Measurements from ENCODE around the gene OR4A15. TPM values are rescaled to one million over a fixed set of nuclear protein-coding genes. Genes with fewer than 3 reads are reported as not detected.

Gene OR4A15
- not detected for total RNA-seq

DNA sequence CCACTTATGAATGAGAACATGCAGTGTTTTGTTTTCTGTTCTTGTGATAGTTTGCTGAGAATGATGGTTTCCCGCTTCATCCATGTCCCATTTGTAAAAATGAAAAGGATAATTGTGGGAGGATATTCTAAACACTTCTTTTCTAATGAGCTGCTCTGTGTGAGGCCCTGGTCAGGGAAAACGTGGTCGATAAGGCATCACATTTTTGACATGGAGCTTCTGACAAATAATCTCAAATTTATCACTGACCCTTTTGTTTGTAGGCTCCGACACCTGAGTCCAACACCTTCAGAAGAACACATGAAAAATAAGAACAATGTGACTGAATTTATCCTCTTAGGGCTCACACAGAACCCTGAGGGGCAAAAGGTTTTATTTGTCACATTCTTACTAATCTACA lies at the start of gene OR4A15:
OR4A15 (plus strand) TSS at position 301 of the 400 bp plus-strand sequence; CDS start at position 301, 0 bp downstream.
- no peak for TF ChIP-seq CTCF (IDR thresholded peaks at IDR 0.05)
- H3K36me3 ChIP-seq = no peaks in the 10 kb centered on the region
- H3K4me1 ChIP-seq = no peaks in the 10 kb centered on the region
- peaks cover 0 to 3% (median 0%) of the 10 kb centered on the region in 4 donors for H3K9me3 ChIP-seq
- no peaks in the 10 kb centered on the region for H3K27me3 ChIP-seq
- H3K4me3 ChIP-seq = no peak within 1 kb of the TSS
- H3K27ac ChIP-seq = no peak within 1 kb of the TSS
- no peak for DNase-seq

DNA sequence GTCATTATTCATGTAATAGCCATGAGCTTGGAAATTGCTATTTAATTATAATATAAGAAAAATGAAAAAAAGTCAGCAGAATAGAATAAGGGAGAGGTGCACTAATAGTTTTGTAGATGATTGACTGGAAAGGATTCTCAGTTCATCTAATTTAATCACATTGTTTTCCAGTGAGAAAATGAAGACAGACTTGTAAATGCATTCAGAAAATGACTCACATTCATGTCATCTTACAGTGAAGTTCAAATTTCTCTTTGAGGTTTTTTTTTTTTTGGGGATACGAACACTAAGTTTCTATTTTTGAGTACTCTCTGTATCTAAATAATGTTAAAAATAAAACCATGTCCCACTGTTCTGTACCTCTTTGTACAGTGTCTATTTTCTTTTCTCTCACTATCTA lies 43.3 kb upstream of the OR4A15 start:
- H3K36me3 ChIP-seq = no peaks in the 10 kb centered on the region
- H3K9me3 ChIP-seq = no peaks in the 10 kb centered on the region
- no peak overlapping the region for H3K4me3 ChIP-seq
- no peaks in the 10 kb centered on the region for H3K4me1 ChIP-seq
- TF ChIP-seq POLR2A (IDR thresholded peaks at IDR 0.05) (no peak), CTCF (IDR thresholded peaks at IDR 0.05) (no peak)
- DNase-seq = no peak
- no peaks in the 10 kb centered on the region for H3K27me3 ChIP-seq
- no peak overlapping the region for H3K27ac ChIP-seq

- no peak for TF ChIP-seq POLR2A (IDR thresholded peaks at IDR 0.05)
- no peak for TF ChIP-seq CTCF (IDR thresholded peaks at IDR 0.05)
- H3K27ac ChIP-seq = no peak within 1 kb of the TSS
- no peaks in the 10 kb centered on the region for H3K27me3 ChIP-seq
Measured at GRCh38 chr11:55342901-55343300, 24.9 kb upstream of the OR4A15 start, which contains the start of gene OR4A16. OR4A16 (plus strand) TSS chr11:55343201; CDS start chr11:55343201, 0 bp downstream.

DNA sequence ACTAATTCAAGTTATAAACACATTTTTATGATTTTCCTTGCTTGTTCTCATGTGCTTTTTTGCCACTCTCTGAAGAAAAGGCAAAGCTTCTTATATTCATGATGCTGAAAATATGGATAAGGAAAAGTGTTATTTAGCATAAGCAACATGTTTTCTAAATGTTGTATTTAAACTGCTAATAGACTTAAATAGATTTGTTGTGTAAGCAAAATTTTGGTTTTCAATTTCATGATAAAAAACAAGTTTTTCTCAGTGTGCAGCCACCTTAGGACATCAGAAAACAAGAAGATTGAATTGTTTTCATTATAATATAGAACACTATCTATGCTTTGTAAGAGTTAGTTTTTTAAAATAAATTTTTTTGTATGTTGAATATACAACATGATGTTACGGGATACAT lies 22.5 kb upstream of the OR4A15 start:
- Histone ChIP-seq H3K9me3 (peaks cover 0 to 8% (median 1%) of the 10 kb centered on the region in 4 donors), H3K27ac (no peak overlapping the region), H3K36me3 (no peaks in the 10 kb centered on the region), H3K4me3 (no peak overlapping the region), H3K27me3 (no peaks in the 10 kb centered on the region), H3K4me1 (no peaks in the 10 kb centered on the region)
- TF ChIP-seq POLR2A (IDR thresholded peaks at IDR 0.05) (no peak), CTCF (IDR thresholded peaks at IDR 0.05) (no peak)
- no peak for DNase-seq

More at GRCh38 chr11:55342901-55343300, 24.9 kb upstream of the OR4A15 start, which contains the start of gene OR4A16:
- Histone ChIP-seq H3K4me1 (no peaks in the 10 kb centered on the region), H3K9me3 (peaks cover 0 to 4% (median 0%) of the 10 kb centered on the region in 4 donors), H3K36me3 (no peaks in the 10 kb centered on the region), H3K4me3 (no peak within 1 kb of the TSS)
- DNase-seq = no peak

DNA sequence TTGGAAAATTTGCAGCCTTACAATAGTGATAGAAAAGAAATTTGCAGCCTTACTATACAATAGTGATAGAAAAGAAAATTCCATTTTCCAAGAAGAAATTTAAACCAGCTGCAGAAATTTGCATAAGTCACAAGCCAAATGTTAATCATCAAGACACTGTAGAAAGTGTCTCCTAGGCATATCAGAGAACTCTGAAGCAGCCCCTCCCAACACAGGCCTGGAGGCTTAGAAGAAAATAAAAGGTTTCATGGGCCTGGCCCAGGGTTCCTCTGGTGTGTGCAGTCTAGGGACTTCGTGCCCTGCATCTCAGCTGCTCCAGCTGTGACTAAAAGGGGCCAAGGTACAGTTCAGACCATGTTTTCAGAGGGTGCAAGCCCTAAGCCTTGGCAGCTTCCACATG lies 18.7 kb upstream of the OR4A15 start:
- H3K4me1 ChIP-seq = no peaks in the 10 kb centered on the region
- TF ChIP-seq CTCF (IDR thresholded peaks at IDR 0.05) (no peak), POLR2A (IDR thresholded peaks at IDR 0.05) (no peak)
- H3K9me3 ChIP-seq = peaks cover 0 to 4% (median 1%) of the 10 kb centered on the region in 4 donors
- no peak for DNase-seq
- no peak overlapping the region for H3K27ac ChIP-seq
- H3K36me3 ChIP-seq = no peaks in the 10 kb centered on the region
- H3K4me3 ChIP-seq = no peak overlapping the region
- H3K27me3 ChIP-seq = no peaks in the 10 kb centered on the region

Measured in Peyer's patch (tissue), 4 donors.